GM18520 (cell line): Measurements from ENCODE around the gene PADI2.

ENCODE experiments used
- ATAC-seq: cut with Tn5 transposase; IDR thresholded peaks from one replicate; pipeline ENCODE4 v1.9.1; 2021; ENCODE audit not compliant: unreplicated experiment

Gene PADI2

GRCh38 chr1:17059391-17060305 is 59.6 kb downstream of the PADI2 start:
- ATAC-seq, result no peak

DNA sequence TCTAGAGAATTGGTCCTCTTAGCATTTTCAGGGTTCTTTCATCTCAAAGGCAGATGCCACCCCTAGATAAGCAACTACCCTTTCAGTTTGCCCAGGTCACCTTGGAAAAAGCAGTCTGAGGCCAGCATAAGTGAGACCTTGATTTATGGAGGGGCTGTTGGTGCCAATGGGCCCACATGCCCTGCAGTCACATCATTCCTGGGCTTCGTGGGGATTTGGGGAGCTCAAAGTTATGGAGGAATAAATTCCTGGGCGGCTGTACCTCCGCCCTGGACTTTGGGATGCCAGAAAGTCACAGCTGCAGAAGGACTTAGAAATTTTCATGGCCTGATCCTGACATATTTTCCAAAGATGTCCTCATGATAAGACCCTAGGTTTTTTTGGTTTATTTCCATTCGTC is 62.7 kb downstream of the PADI2 start:
- no peak for ATAC-seq

- ATAC-seq, result no peak
These were observed 63.5 kb downstream of the PADI2 start for GRCh38 chr1:17055801-17056200.

GRCh38 chr1:17053685-17054410 is 65.4 kb downstream of the PADI2 start, which contains the start of gene SDHB:
SDHB (minus strand) TSS chr1:17054032; CDS start chr1:17054019, 13 bp downstream.
- ATAC-seq, result peak; percentile 95

DNA sequence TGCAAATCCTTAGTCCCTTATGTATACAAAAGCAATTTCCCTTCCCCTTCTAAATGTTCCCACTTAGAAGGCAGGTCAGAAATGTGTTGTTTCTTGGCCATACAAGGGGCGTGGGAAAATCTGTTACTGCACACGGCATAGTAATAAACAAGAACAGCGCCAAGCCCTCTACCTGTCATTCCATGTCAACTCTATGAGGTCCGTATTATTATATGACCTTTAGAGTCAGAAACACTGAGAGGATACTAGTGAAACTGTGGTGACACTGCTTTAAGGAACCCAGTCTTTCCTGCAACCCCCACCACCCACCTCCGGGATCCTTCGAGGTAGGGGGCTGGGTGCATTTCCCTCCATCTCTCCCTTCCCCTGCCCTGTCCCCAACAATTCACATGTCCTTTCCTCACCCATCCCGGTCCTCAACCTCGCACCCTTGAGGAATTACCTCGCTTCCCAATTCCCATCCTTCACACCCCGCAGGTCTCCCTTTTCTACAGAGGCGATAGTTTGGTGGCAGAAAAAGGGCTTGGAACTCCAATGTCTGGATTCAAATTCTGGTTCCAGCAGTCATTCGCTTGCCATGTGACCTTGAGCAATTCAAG is 66.1 kb downstream of the PADI2 start:
- ATAC-seq, result no peak

DNA sequence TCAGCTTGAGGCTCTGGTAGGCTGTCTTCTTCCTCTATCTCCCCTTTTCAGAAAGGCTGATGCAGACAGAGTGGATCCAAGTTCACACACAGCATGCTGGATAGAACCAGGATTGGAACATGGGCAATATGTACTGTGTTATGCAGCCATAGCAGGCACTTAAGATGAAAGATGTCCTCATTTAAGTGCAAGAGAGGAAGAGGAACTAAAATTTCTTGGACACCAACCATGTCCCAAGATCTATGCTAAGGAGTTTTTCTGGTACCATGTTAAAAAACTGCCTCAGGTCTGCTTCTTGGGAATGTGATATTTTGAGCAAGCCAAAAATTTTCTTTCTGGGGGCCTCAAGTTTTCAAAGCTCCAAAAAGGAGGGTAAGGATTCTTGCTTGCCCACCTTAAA is 66.6 kb downstream of the PADI2 start:
- ATAC-seq, result no peak

- no peak for ATAC-seq
These were observed 67.2 kb downstream of the PADI2 start for GRCh38 chr1:17052038-17052437.

GRCh38 chr1:17047924-17048323 is 71.3 kb downstream of the PADI2 start:
- ATAC-seq, result no peak

DNA sequence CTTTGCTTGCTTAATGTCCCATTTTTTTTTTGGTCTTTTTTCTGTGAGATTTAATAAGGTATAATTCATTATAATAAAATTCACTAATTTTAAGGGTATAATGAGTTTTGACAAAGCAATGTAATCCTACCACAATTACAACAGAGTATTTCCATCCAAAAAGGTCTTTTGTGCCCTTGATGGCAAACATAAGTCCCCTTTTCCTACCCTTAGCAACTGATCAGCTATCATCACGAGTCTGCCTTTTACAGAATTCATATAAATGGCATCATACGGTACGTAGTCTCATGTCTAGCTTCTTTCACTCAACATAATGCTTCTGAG is 73.0 kb downstream of the PADI2 start:
- no peak for ATAC-seq

- no peak for ATAC-seq
These were observed 73.5 kb downstream of the PADI2 start for GRCh38 chr1:17045634-17046333.

DNA sequence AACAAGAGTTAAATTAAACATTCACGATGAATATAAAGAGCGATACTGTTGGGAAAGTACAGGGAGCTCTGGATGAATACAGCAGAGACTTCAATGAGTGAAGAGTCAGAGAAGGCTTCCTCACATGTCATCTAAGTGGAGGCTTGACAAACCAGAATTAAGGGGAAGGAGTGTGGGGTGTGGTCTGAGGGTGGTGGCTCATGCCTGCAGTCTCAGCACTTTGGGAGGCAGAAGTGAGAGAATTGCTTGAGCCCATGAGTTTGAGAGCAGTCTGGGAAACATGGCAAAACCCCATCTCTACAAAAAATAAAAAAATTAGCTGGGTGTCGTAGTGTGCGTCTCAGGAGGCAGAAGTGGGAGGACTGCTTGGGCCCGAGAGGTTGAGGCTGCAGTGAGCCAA is 74.1 kb downstream of the PADI2 start:
- ATAC-seq, result no peak

DNA sequence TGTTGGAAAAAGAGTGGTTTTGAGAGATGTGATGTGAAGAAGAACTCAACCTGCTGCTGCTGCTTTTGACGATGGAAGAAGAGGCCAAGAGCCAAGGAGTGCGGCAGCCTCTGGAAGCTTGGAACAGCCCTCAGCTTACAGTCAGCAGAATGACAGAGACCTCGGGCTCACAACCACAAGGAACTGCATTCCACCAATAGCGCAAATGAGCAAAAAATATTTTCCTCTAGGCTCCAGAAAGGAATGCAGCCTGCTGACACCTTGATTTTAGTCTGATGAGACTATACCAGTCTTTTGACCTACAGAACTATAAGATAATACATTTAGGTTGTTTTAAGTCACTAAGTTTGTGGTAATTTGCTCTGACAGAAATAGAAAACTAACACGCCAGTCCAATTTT is 75.6 kb downstream of the PADI2 start:
- no peak for ATAC-seq

GRCh38 chr1:17040135-17040534 is 79.1 kb downstream of the PADI2 start:
- no peak for ATAC-seq

DNA sequence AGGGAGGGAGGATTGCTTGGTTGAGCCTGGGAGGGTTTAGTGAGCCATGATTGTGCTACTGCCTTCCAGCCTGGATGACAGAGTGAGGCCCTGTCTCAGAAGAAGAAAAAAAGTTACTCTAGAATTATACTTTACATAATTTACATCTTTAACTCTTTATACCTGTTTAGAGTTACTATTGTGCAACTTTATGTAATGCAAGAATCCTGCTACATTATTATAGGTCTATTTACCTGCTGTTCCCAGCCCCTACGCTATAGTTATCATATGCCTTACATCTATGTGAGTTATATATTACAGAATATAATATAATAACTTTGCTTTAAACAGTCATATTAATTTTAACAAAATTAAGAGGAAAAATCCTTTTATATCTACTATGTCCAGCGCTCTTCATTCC is 79.7 kb downstream of the PADI2 start:
- ATAC-seq, result no peak

- no peak for ATAC-seq
These were observed 85.8 kb downstream of the PADI2 start for GRCh38 chr1:17033481-17033880.

- ATAC-seq, result no peak
These were observed 86.5 kb downstream of the PADI2 start for GRCh38 chr1:17032741-17033140.

GRCh38 chr1:17031436-17031835 is 87.8 kb downstream of the PADI2 start:
- ATAC-seq, result no peak

DNA sequence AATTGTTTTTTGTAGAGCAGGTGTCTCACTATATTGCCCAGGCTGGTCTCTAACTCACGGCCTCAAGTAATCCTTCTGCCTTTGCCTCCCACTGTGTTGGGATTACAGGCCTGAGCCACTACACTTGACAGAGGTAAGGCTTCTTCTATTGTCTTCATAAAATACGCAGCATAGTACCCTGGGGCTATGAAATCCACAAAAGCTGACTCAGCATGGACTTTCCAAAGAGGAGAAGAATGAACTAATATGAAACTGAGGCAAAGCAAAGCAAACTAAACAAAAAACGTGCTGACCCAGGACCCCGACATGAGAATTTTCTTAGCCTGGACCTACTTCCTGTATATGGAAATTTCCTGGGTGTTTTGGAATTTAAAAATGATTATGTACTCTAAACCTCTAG is 89.0 kb downstream of the PADI2 start:
- no peak for ATAC-seq

DNA sequence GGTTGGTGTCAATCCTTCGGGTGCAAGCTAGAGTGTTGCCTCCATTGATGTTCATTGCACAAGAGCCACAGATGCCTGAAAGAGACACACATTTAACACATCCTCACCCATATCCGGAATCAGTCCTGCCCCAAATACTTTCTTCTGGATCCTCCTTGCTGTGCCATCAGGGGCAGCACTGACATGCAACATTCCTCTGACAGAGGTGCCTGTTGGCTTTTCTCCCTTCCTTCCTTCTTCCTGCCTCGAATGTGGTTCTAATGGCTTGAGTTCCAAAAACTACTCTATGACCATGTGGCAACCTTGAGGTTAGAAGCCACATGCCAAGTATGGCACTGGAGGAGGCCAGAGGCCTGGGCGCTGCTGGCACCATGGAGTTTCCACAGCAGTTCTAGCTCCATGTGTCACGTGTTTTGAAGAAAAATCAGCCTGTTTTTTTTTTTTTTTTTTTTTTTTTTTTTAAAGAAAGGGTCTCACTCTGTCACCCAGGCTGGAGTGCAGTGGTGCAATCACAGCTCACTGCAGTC is 90.5 kb downstream of the PADI2 start:
- ATAC-seq, result no peak

- no peak for ATAC-seq
These were observed 91.4 kb downstream of the PADI2 start for GRCh38 chr1:17027900-17028299.

DNA sequence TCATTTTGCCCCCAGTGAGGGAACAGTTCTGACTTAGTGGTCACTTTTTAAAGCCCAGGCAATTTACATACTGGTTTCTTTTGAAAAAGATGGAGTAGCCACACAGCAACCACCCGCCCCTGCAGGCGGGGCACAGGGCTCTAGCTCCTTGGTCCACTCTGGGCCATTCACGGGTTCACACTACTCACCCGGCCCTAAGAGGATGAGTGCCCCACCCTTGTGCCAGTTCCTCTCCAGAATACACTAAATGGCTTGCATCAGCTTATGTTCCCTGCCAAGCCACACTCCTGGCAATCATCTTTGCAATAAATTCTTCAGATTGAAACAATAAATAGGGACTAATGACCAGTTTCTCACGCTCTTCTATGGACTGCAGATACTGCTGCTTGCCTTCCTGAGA is 91.8 kb downstream of the PADI2 start:
- no peak for ATAC-seq
